ENCODE measurements around the gene CA5B. TPM values are rescaled to one million over a fixed set of nuclear protein-coding genes. Genes with fewer than 3 reads are reported as not detected.

The CA5B gene
- total and polyA plus RNA-seq, 10 of the 15 experiments (the other 5 are each of a cell fraction or from before 2014, with no cell fraction given) = 1.2 to 6.0 (median 3.2) TPM

- TF ChIP-seq ZBTB40 (IDR thresholded peaks at IDR 0.05; ENCODE audit: borderline replicate concordance) = no peak
- TF ChIP-seq BHLHE40 (IDR thresholded peaks at IDR 0.05; ENCODE audit: borderline replicate concordance in 1 of 2, low read depth in 2 of 2, low read length in 1 of 2) = no peak
- TF ChIP-seq LARP7 (IDR thresholded peaks at IDR 0.05) = no peak
- TF ChIP-seq NR2C2 (IDR thresholded peaks at IDR 0.05; ENCODE audit: borderline replicate concordance, control insufficient read depth, insufficient read length, low read depth) = no peak
- TF ChIP-seq IKZF2 (IDR thresholded peaks at IDR 0.05) = no peak
- no peak for TF ChIP-seq SMAD5 (IDR thresholded peaks at IDR 0.05; ENCODE audit: low read depth)
- no peak for TF ChIP-seq ZZZ3 (IDR thresholded peaks at IDR 0.05; ENCODE audit: control insufficient read depth, insufficient read length, low read depth)
- no peak for TF ChIP-seq RB1 (IDR thresholded peaks at IDR 0.05; ENCODE audit: borderline replicate concordance)
- TF ChIP-seq RFX5 (IDR thresholded peaks at IDR 0.05; ENCODE audit: low read depth, low read length) = no peak
- TF ChIP-seq CBX5 (IDR thresholded peaks at IDR 0.05; ENCODE audit: low read depth) = no peak
- TF ChIP-seq E2F8 (IDR thresholded peaks at IDR 0.05; ENCODE audit: low read depth, partially characterized antibody) = no peak
These were observed 14.1 kb upstream of the CA5B start (continued) for GRCh38 chrX:15723887-15724517.

All from GM12878 (cell line).